HEK293 (cell line): ENCODE results near the gene ATP8A2.

Source experiments
- CTCF ChIA-PET: fragments of 350-600 bp; formaldehyde crosslinking; extraction: SDS; loops from one replicate; lab custom pipeline; 2021; ENCODE audit warnings: antibody characterized with exemption; lab: Yijun Ruan, JAX
- POLR2A ChIA-PET: fragments of 300-600 bp; formaldehyde crosslinking; extraction: SDS; loops from one replicate; lab custom pipeline; 2020; ENCODE audit warnings: antibody characterized with exemption, inconsistent platforms; lab: Yijun Ruan, JAX
- H3K27ac ChIP-seq: fragments of 200-500 bp; sonication (Bioruptor generic); 2 replicates; pipeline ENCODE4 v1.5.1; 2014; ENCODE audit warnings: low read depth, low read length, control low read depth, inconsistent platforms; ENCODE audit errors: extremely low read depth
- H3K36me3 ChIP-seq, 2 experiments: fragments of 200-500 bp in 1 of 2; sonication (Bioruptor generic) in 1 of 2; 1 replicate in 1 of 2; 2 replicates in 1 of 2; pipeline ENCODE4 v1.5.1; 2014 to 2017; ENCODE audit warnings: inconsistent platforms in 2 of 2, low read length in 2 of 2; ENCODE audit not compliant: control insufficient read depth in 2 of 2, insufficient read depth in 1 of 2
- H3K4me1 ChIP-seq: fragments of 200-500 bp; sonication (Bioruptor generic); 2 replicates; pipeline ENCODE4 v1.5.1; 2014; ENCODE audit warnings: mild to moderate bottlenecking, low read length, inconsistent platforms; ENCODE audit not compliant: control insufficient read depth, insufficient read depth
- H3K4me3 ChIP-seq: 2 replicates; pipeline ENCODE4 v1.5.1; 2011; ENCODE audit warnings: low read depth, mild to moderate bottlenecking, control low read depth, low read length, moderate library complexity
- H3K9me3 ChIP-seq: fragments of 200-500 bp; sonication (Bioruptor generic); 2 replicates; pipeline ENCODE4 v1.5.1; 2014; ENCODE audit warnings: low read depth, low read length, inconsistent platforms; ENCODE audit not compliant: control insufficient read depth, insufficient read depth
- KLF1 ChIP-seq: fragments of 450-650 bp; formaldehyde crosslinking; IDR thresholded peaks from 2 replicates; pipeline ENCODE4 v1.5.1; 2016; ENCODE audit warnings: missing biosample characterization, missing genetic modification characterization
- PRDM1 ChIP-seq: fragments of 450-650 bp; formaldehyde crosslinking; IDR thresholded peaks from 2 replicates; pipeline ENCODE4; 2016; ENCODE audit warnings: missing biosample characterization, missing genetic modification characterization
- RBAK ChIP-seq: fragments of 450-650 bp; formaldehyde crosslinking; IDR thresholded peaks from 2 replicates; pipeline ENCODE4 v1.5.1; 2016; ENCODE audit warnings: missing biosample characterization, missing genetic modification characterization
- WT1 ChIP-seq: fragments of 450-650 bp; formaldehyde crosslinking; IDR thresholded peaks from 2 replicates; pipeline ENCODE4 v1.5.1; 2016; ENCODE audit warnings: missing biosample characterization, missing genetic modification characterization
- ZNF133 ChIP-seq: fragments of 450-650 bp; formaldehyde crosslinking; IDR thresholded peaks from 2 replicates; pipeline ENCODE4 v1.5.1; 2016; ENCODE audit warnings: missing biosample characterization, missing genetic modification characterization
- ZNF138 ChIP-seq: fragments of 450-650 bp; formaldehyde crosslinking; IDR thresholded peaks from 2 replicates; pipeline ENCODE4 v1.5.1; 2016; ENCODE audit warnings: missing biosample characterization, missing genetic modification characterization, borderline replicate concordance
- ZNF146 ChIP-seq: fragments of 450-650 bp; formaldehyde crosslinking; IDR thresholded peaks from 2 replicates; pipeline ENCODE4 v1.5.1; 2016; ENCODE audit warnings: missing biosample characterization, missing genetic modification characterization
- ZNF274 ChIP-seq, 2 experiments: fragments of 200-500 bp in 1 of 2; fragments of 450-650 bp in 1 of 2; sonication (Bioruptor generic) in 1 of 2; formaldehyde crosslinking in 1 of 2; IDR thresholded peaks; 2 replicates each; pipeline versions ENCODE4 v1.5.1 to v1.6.1; 2014 to 2016; ENCODE audit warnings: borderline replicate concordance in 1 of 2, inconsistent platforms in 1 of 2, low read length in 1 of 2, missing biosample characterization in 1 of 2, missing genetic modification characterization in 1 of 2
- ZNF341 ChIP-seq: fragments of 450-650 bp; formaldehyde crosslinking; IDR thresholded peaks from 2 replicates; pipeline ENCODE4; 2016; ENCODE audit warnings: low read depth, missing biosample characterization, missing genetic modification characterization
- ZNF350 ChIP-seq: fragments of 450-650 bp; formaldehyde crosslinking; IDR thresholded peaks from 2 replicates; pipeline ENCODE4 v1.5.0; 2017; ENCODE audit warnings: missing biosample characterization, mild to moderate bottlenecking, missing genetic modification characterization
- ZNF354C ChIP-seq: fragments of 450-650 bp; formaldehyde crosslinking; IDR thresholded peaks from 2 replicates; pipeline ENCODE4 v1.5.1; 2016; ENCODE audit warnings: missing biosample characterization, missing genetic modification characterization, low read depth, borderline replicate concordance
- ZNF394 ChIP-seq: fragments of 450-650 bp; formaldehyde crosslinking; IDR thresholded peaks from 2 replicates; pipeline ENCODE4 v1.5.1; 2016; ENCODE audit warnings: missing biosample characterization, missing genetic modification characterization, mild to moderate bottlenecking, moderate library complexity, borderline replicate concordance
- ZNF514 ChIP-seq: fragments of 450-650 bp; formaldehyde crosslinking; IDR thresholded peaks from 2 replicates; pipeline ENCODE4 v1.5.1; 2016; ENCODE audit warnings: missing biosample characterization, missing genetic modification characterization
- ZNF544 ChIP-seq: fragments of 450-650 bp; formaldehyde crosslinking; IDR thresholded peaks from 2 replicates; pipeline ENCODE4 v1.5.0; 2017; ENCODE audit warnings: missing biosample characterization, missing genetic modification characterization
- ZNF610 ChIP-seq: fragments of 450-650 bp; formaldehyde crosslinking; IDR thresholded peaks from 2 replicates; pipeline ENCODE4 v1.5.1; 2016; ENCODE audit warnings: missing biosample characterization, missing genetic modification characterization, borderline replicate concordance
- ZNF747 ChIP-seq: fragments of 450-650 bp; formaldehyde crosslinking; IDR thresholded peaks from 2 replicates; pipeline ENCODE4 v1.5.1; 2016; ENCODE audit warnings: missing biosample characterization, missing genetic modification characterization
- ZNF776 ChIP-seq: fragments of 450-650 bp; formaldehyde crosslinking; IDR thresholded peaks from 2 replicates; pipeline ENCODE4 v1.5.0; 2017; ENCODE audit warnings: missing biosample characterization, missing genetic modification characterization, borderline replicate concordance
- ZNF785 ChIP-seq: fragments of 450-650 bp; formaldehyde crosslinking; IDR thresholded peaks from 2 replicates; pipeline ENCODE4 v1.5.1; 2016; ENCODE audit warnings: missing biosample characterization, missing genetic modification characterization
- ZNF843 ChIP-seq: fragments of 450-650 bp; formaldehyde crosslinking; IDR thresholded peaks from 2 replicates; pipeline ENCODE4 v1.5.1; 2016; ENCODE audit warnings: missing biosample characterization, missing genetic modification characterization
- TF ChIP-seq, protein P1 (sequence below): fragments of 450-650 bp; formaldehyde crosslinking; IDR thresholded peaks from 2 replicates; pipeline ENCODE4 v1.5.1; 2016; ENCODE audit warnings: missing biosample characterization, missing genetic modification characterization
- TF ChIP-seq, protein P2 (sequence below): fragments of 450-650 bp; formaldehyde crosslinking; IDR thresholded peaks from 2 replicates; pipeline ENCODE4 v1.5.1; 2016; ENCODE audit warnings: missing biosample characterization, missing genetic modification characterization
- TF ChIP-seq, protein P3 (sequence below): fragments of 450-650 bp; formaldehyde crosslinking; IDR thresholded peaks from 2 replicates; pipeline ENCODE4 v1.5.1; 2016; ENCODE audit warnings: missing biosample characterization, missing genetic modification characterization
- TF ChIP-seq, protein P4 (sequence below): fragments of 450-650 bp; formaldehyde crosslinking; IDR thresholded peaks from 2 replicates; pipeline ENCODE4 v1.5.1; 2016; ENCODE audit warnings: missing biosample characterization, missing genetic modification characterization
- TF ChIP-seq, protein P5 (sequence below): fragments of 450-650 bp; formaldehyde crosslinking; IDR thresholded peaks from 2 replicates; pipeline ENCODE4 v1.5.1; 2017; ENCODE audit warnings: missing biosample characterization, missing genetic modification characterization
- TF ChIP-seq, protein P6 (sequence below): fragments of 450-650 bp; formaldehyde crosslinking; IDR thresholded peaks from 2 replicates; pipeline ENCODE4 v1.5.1; 2017; ENCODE audit warnings: missing biosample characterization, missing genetic modification characterization

Gene ATP8A2

DNA sequence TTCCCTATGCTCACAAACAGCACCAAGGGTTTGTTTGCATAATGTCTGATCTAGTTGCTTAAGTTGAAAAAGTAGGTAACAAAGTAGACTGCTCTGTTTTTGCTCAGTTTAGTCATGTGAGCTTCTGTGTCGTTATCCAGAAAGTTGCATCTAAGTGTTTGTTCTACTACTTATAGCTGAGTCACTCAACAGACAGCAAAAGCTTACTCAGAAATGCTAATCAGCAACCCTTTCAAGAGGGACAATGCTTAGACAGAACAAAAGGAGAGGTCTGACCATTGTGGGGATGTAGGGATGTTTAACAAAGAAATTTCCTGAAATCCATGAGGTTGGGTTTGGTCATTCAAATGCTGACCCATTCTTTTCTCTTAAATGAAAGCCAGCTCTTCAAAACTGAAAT, 106.4 kb downstream of the ATP8A2 start:
- Histone ChIP-seq H3K4me3 (no peak overlapping the region), H3K4me1 (no peaks in the 10 kb centered on the region; the same call in 1 of the 2 replicates), H3K9me3 (no peaks in the 10 kb centered on the region), H3K36me3 (no peaks in the 10 kb centered on the region), H3K27ac (no peak overlapping the region)
- TF ChIP-seq, protein P1, sequence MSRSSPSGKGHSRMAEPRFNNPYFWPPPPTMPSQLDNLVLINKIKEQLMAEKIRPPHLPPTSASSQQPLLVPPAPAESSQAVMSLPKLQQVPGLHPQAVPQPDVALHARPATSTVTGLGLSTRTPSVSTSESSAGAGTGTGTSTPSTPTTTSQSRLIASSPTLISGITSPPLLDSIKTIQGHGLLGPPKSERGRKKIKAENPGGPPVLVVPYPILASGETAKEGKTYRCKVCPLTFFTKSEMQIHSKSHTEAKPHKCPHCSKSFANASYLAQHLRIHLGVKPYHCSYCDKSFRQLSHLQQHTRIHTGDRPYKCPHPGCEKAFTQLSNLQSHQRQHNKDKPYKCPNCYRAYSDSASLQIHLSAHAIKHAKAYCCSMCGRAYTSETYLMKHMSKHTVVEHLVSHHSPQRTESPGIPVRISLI (tag by site-specific recombination), result no peak
- TF ChIP-seq WT1 (tag by site-specific recombination) (no peak), ZNF354C (tag by site-specific recombination) (no peak), ZNF544 (tag by site-specific recombination) (no peak), ZNF133 (tag by site-specific recombination) (no peak), ZNF776 (tag by site-specific recombination) (no peak), ZNF843 (no peak), ZNF747 (tag by site-specific recombination) (no peak), KLF1 (tag by site-specific recombination) (no peak), ZNF350 (no peak), ZNF785 (tag by site-specific recombination) (no peak), ZNF146 (tag by site-specific recombination) (no peak), ZNF138 (tag by site-specific recombination) (no peak), ZNF341 (tag by site-specific recombination) (no peak), ZNF514 (tag by site-specific recombination) (no peak), ZNF610 (tag by site-specific recombination) (no peak)
- TF ChIP-seq, protein P2, sequence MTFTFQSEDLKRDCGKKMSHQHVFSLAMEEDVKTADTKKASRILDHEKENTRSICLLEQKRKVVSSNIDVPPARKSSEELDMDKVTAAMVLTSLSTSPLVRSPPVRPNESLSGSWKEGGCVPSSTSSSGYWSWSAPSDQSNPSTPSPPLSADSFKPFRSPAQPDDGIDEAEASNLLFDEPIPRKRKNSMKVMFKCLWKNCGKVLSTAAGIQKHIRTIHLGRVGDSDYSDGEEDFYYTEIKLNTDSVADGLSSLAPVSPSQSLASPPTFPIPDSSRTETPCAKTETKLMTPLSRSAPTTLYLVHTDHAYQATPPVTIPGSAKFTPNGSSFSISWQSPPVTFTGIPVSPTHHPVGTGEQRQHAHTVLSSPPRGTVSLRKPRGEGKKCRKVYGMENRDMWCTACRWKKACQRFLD (tag by site-specific recombination), result no peak
- TF ChIP-seq, protein P3, sequence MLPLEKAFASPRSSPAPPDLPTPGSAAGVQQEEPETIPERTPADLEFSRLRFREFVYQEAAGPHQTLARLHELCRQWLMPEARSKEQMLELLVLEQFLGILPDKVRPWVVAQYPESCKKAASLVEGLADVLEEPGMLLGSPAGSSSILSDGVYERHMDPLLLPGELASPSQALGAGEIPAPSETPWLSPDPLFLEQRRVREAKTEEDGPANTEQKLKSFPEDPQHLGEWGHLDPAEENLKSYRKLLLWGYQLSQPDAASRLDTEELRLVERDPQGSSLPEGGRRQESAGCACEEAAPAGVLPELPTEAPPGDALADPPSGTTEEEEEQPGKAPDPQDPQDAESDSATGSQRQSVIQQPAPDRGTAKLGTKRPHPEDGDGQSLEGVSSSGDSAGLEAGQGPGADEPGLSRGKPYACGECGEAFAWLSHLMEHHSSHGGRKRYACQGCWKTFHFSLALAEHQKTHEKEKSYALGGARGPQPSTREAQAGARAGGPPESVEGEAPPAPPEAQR (tag by site-specific recombination), result no peak
- TF ChIP-seq, protein P4, sequence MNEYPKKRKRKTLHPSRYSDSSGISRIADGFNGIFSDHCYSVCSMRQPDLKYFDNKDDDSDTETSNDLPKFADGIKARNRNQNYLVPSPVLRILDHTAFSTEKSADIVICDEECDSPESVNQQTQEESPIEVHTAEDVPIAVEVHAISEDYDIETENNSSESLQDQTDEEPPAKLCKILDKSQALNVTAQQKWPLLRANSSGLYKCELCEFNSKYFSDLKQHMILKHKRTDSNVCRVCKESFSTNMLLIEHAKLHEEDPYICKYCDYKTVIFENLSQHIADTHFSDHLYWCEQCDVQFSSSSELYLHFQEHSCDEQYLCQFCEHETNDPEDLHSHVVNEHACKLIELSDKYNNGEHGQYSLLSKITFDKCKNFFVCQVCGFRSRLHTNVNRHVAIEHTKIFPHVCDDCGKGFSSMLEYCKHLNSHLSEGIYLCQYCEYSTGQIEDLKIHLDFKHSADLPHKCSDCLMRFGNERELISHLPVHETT (tag by site-specific recombination), result no peak
- ChIA-PET CTCF (no interaction called here), POLR2A (no interaction called here)

DNA sequence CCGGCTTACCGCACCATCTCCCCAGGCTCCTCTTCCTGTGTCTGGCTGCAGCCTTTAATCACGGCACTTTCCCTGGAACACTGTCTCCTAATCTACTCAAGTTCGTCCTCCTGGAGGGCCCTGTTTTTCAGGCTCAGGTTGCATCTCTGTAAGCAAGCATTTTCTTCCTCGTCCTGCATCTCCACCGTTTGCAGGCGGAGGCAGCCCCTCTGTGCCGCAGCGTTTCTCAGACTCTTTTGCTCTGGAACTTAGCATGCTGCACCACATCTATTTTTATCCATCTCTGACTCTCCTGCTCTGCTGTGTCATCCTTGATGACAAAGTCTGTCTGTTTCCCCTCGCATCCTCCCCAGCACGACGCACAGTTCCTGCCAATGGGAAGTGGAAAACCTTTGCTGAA, 117.5 kb downstream of the ATP8A2 start:
- Histone ChIP-seq H3K4me1 (no peaks in the 10 kb centered on the region), H3K27ac (no peak overlapping the region), H3K4me3 (no peak overlapping the region), H3K9me3 (no peaks in the 10 kb centered on the region), H3K36me3 (no peaks in the 10 kb centered on the region)
- CTCF ChIA-PET, result no interaction called here
- POLR2A ChIA-PET, result no interaction called here
- TF ChIP-seq RBAK, result no peak
- no peak for TF ChIP-seq ZNF274 (IDR thresholded peaks at IDR 0.05; ENCODE audit: low read length)
- TF ChIP-seq ZNF274 (tag by site-specific recombination; IDR thresholded peaks at IDR 0.05; ENCODE audit: borderline replicate concordance), result no peak
- TF ChIP-seq PRDM1 (tag by site-specific recombination), result no peak
- TF ChIP-seq, protein P5, sequence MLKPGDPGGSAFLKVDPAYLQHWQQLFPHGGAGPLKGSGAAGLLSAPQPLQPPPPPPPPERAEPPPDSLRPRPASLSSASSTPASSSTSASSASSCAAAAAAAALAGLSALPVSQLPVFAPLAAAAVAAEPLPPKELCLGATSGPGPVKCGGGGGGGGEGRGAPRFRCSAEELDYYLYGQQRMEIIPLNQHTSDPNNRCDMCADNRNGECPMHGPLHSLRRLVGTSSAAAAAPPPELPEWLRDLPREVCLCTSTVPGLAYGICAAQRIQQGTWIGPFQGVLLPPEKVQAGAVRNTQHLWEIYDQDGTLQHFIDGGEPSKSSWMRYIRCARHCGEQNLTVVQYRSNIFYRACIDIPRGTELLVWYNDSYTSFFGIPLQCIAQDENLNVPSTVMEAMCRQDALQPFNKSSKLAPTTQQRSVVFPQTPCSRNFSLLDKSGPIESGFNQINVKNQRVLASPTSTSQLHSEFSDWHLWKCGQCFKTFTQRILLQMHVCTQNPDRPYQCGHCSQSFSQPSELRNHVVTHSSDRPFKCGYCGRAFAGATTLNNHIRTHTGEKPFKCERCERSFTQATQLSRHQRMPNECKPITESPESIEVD (tag by site-specific recombination), result no peak
- TF ChIP-seq, protein P6, sequence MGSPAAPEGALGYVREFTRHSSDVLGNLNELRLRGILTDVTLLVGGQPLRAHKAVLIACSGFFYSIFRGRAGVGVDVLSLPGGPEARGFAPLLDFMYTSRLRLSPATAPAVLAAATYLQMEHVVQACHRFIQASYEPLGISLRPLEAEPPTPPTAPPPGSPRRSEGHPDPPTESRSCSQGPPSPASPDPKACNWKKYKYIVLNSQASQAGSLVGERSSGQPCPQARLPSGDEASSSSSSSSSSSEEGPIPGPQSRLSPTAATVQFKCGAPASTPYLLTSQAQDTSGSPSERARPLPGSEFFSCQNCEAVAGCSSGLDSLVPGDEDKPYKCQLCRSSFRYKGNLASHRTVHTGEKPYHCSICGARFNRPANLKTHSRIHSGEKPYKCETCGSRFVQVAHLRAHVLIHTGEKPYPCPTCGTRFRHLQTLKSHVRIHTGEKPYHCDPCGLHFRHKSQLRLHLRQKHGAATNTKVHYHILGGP (tag by site-specific recombination), result no peak
- no peak for TF ChIP-seq ZNF394 (tag by site-specific recombination)
- TF ChIP-seq, protein P3 (tag by site-specific recombination), result no peak
